Stimulated activated CD4-positive, alpha-beta T cell treated with anti-CD3 and anti-CD28 coated beads, Interleukin-1b, Interleukin-23, amount 100 ng/mL, for 24 hours (primary cell): ENCODE data around the gene DCK.
"Not testable (repeated sequence)": the region's sequence is repeated elsewhere in the genome, so short reads cannot be mapped to it uniquely, and the experiment has no call there.

Experiments
- DNase-seq, 4 experiments: peaks; one replicate each; pipeline ENCODE4 v3.0.0-alpha.2; 2020; ENCODE audit warnings: low read depth in 4 of 4, low spot score in 1 of 4

Gene DCK

GRCh38 chr4:71059573-71059972 lies 66.1 kb downstream of the DCK start:
- DNase-seq: not testable (repeated sequence)

GRCh38 chr4:71062436-71062835 lies 69.0 kb downstream of the DCK start:
- no peak for DNase-seq

GRCh38 chr4:71063711-71064110 lies 70.3 kb downstream of the DCK start:
- DNase-seq: no peak

- DNase-seq: no peak
Measured at GRCh38 chr4:71064521-71064920, 71.1 kb downstream of the DCK start.

- DNase-seq: no peak
Measured at GRCh38 chr4:71065991-71066510, 72.6 kb downstream of the DCK start.

- DNase-seq: no peak
Measured at GRCh38 chr4:71066737-71067716, 73.6 kb downstream of the DCK start.

- DNase-seq: no peak
Measured at GRCh38 chr4:71069063-71069462, 75.6 kb downstream of the DCK start.

- DNase-seq: no peak
Measured at GRCh38 chr4:71070015-71070414, 76.6 kb downstream of the DCK start.

- DNase-seq: no peak
Measured at GRCh38 chr4:71074452-71075299, 81.2 kb downstream of the DCK start.
